Mucosa of stomach (tissue), 1 donor: Measurements from ENCODE around the gene TGM3.

ENCODE experiments used
- H3K27me3 ChIP-seq: one replicate; pipeline ENCODE4 v1.7.0; 2013; ENCODE audit warnings: mild to moderate bottlenecking, low read length; ENCODE audit not compliant: control insufficient read depth, insufficient read depth
- H3K36me3 ChIP-seq: one replicate; pipeline ENCODE4 v1.7.0; 2013; ENCODE audit warnings: low read length; ENCODE audit not compliant: control insufficient read depth, insufficient read depth
- H3K4me1 ChIP-seq: one replicate; pipeline ENCODE4 v1.7.0; 2013; ENCODE audit warnings: mild to moderate bottlenecking, low read length; ENCODE audit not compliant: control insufficient read depth, insufficient read depth
- H3K4me3 ChIP-seq: one replicate; pipeline ENCODE4 v1.7.0; 2013; ENCODE audit warnings: low read length
- H3K9ac ChIP-seq: one replicate; pipeline ENCODE4 v1.7.0; 2013; ENCODE audit warnings: mild to moderate bottlenecking, low read length, moderate library complexity
- H3K9me3 ChIP-seq: one replicate; pipeline ENCODE4 v1.7.0; 2013; ENCODE audit warnings: mild to moderate bottlenecking, low read length, moderate library complexity; ENCODE audit not compliant: control insufficient read depth
- donor health status: Pancreatic carcinoma.

The TGM3 gene

GRCh38 chr20:2300002-2300401 lies 4.2 kb downstream of the TGM3 start:
- H3K9me3 ChIP-seq: no peaks in the 10 kb centered on the region
- no peak overlapping the region for H3K9ac ChIP-seq
- H3K36me3 ChIP-seq: no peaks in the 10 kb centered on the region
- H3K4me3 ChIP-seq: no peak overlapping the region
- H3K4me1 ChIP-seq: peaks cover 18% of the 10 kb centered on the region
- H3K27me3 ChIP-seq: no peaks in the 10 kb centered on the region

GRCh38 chr20:2300420-2300819 lies 4.6 kb downstream of the TGM3 start:
- H3K9ac ChIP-seq: no peak overlapping the region
- no peaks in the 10 kb centered on the region for H3K9me3 ChIP-seq
- H3K27me3 ChIP-seq: no peaks in the 10 kb centered on the region
- no peak overlapping the region for H3K4me3 ChIP-seq
- no peaks in the 10 kb centered on the region for H3K36me3 ChIP-seq
- peaks cover 19% of the 10 kb centered on the region for H3K4me1 ChIP-seq

GRCh38 chr20:2301164-2301622 lies 5.4 kb downstream of the TGM3 start:
- Histone ChIP-seq H3K27me3 (no peaks in the 10 kb centered on the region), H3K9ac (no peak overlapping the region), H3K36me3 (no peaks in the 10 kb centered on the region), H3K4me3 (no peak overlapping the region), H3K4me1 (peaks cover 27% of the 10 kb centered on the region), H3K9me3 (no peaks in the 10 kb centered on the region)

- H3K27me3 ChIP-seq: no peaks in the 10 kb centered on the region
- peaks cover 30% of the 10 kb centered on the region for H3K4me1 ChIP-seq
- H3K4me3 ChIP-seq: no peak overlapping the region
- H3K36me3 ChIP-seq: no peaks in the 10 kb centered on the region
- no peaks in the 10 kb centered on the region for H3K9me3 ChIP-seq
- H3K9ac ChIP-seq: no peak overlapping the region
These were observed 6.7 kb downstream of the TGM3 start for GRCh38 chr20:2302384-2303060.

- Histone ChIP-seq H3K9me3 (no peaks in the 10 kb centered on the region), H3K9ac (no peak overlapping the region), H3K4me1 (peaks cover 29% of the 10 kb centered on the region), H3K27me3 (no peaks in the 10 kb centered on the region), H3K36me3 (no peaks in the 10 kb centered on the region), H3K4me3 (no peak overlapping the region)
These were observed 7.9 kb downstream of the TGM3 start for GRCh38 chr20:2303673-2304072.

GRCh38 chr20:2304180-2304579 lies 8.4 kb downstream of the TGM3 start:
- Histone ChIP-seq H3K27me3 (no peaks in the 10 kb centered on the region), H3K9me3 (no peaks in the 10 kb centered on the region), H3K9ac (no peak overlapping the region), H3K4me1 (peaks cover 24% of the 10 kb centered on the region), H3K4me3 (no peak overlapping the region), H3K36me3 (no peaks in the 10 kb centered on the region)

- Histone ChIP-seq H3K4me3 (no peak overlapping the region), H3K27me3 (no peaks in the 10 kb centered on the region), H3K9me3 (no peaks in the 10 kb centered on the region), H3K4me1 (peaks cover 17% of the 10 kb centered on the region), H3K9ac (no peak overlapping the region), H3K36me3 (no peaks in the 10 kb centered on the region)
These were observed 9.2 kb downstream of the TGM3 start for GRCh38 chr20:2305029-2305428.

- Histone ChIP-seq H3K4me3 (no peak overlapping the region), H3K36me3 (no peaks in the 10 kb centered on the region), H3K27me3 (no peaks in the 10 kb centered on the region), H3K9me3 (no peaks in the 10 kb centered on the region), H3K4me1 (peaks cover 13% of the 10 kb centered on the region), H3K9ac (no peak overlapping the region)
These were observed 9.7 kb downstream of the TGM3 start for GRCh38 chr20:2305479-2305878.

GRCh38 chr20:2305946-2306345 lies 10.1 kb downstream of the TGM3 start:
- Histone ChIP-seq H3K4me1 (peaks cover 12% of the 10 kb centered on the region), H3K9me3 (no peaks in the 10 kb centered on the region), H3K36me3 (no peaks in the 10 kb centered on the region), H3K27me3 (no peaks in the 10 kb centered on the region), H3K9ac (no peak overlapping the region), H3K4me3 (no peak overlapping the region)

- Histone ChIP-seq H3K9me3 (no peaks in the 10 kb centered on the region), H3K36me3 (no peaks in the 10 kb centered on the region), H3K4me3 (no peak overlapping the region), H3K27me3 (no peaks in the 10 kb centered on the region), H3K9ac (no peak overlapping the region), H3K4me1 (peaks cover 12% of the 10 kb centered on the region)
These were observed 11.3 kb downstream of the TGM3 start for GRCh38 chr20:2307136-2307535.

GRCh38 chr20:2311329-2311728 lies 15.5 kb downstream of the TGM3 start:
- no peaks in the 10 kb centered on the region for H3K9me3 ChIP-seq
- no peaks in the 10 kb centered on the region for H3K27me3 ChIP-seq
- H3K4me3 ChIP-seq: no peak overlapping the region
- H3K9ac ChIP-seq: no peak overlapping the region
- peaks cover 8% of the 10 kb centered on the region for H3K4me1 ChIP-seq
- H3K36me3 ChIP-seq: no peaks in the 10 kb centered on the region

GRCh38 chr20:2312876-2313275 lies 17.1 kb downstream of the TGM3 start:
- no peak overlapping the region for H3K4me3 ChIP-seq
- peaks cover 7% of the 10 kb centered on the region for H3K4me1 ChIP-seq
- H3K9ac ChIP-seq: no peak overlapping the region

GRCh38 chr20:2313316-2313715 lies 17.5 kb downstream of the TGM3 start:
- H3K36me3 ChIP-seq: no peaks in the 10 kb centered on the region
- no peak overlapping the region for H3K4me3 ChIP-seq
- H3K4me1 ChIP-seq: peaks cover 7% of the 10 kb centered on the region
- H3K9me3 ChIP-seq: no peaks in the 10 kb centered on the region
- no peaks in the 10 kb centered on the region for H3K27me3 ChIP-seq
- H3K9ac ChIP-seq: no peak overlapping the region

More at GRCh38 chr20:2312876-2313275, 17.1 kb downstream of the TGM3 start:
- no peaks in the 10 kb centered on the region for H3K36me3 ChIP-seq
- H3K9me3 ChIP-seq: no peaks in the 10 kb centered on the region
- H3K27me3 ChIP-seq: no peaks in the 10 kb centered on the region
